GM12878 (cell line): ENCODE results near the gene CHST13. TPM values are rescaled to one million over a fixed set of nuclear protein-coding genes. Genes with fewer than 3 reads are reported as not detected.

Source experiments
- ATAC-seq: fragments of 200-7000 bp; cut with Tn5 transposase; 3 replicates; pipeline ENCODE4 v1.9.1; 2020; ENCODE audit warnings: mild to moderate bottlenecking, moderate library complexity
- BruUV-seq: library from RNA; stranded (reverse); fragments of 400-500 nt; replicated peaks from 2 replicates; lab custom pipeline; 2021; lab: Mats Ljungman, UMichigan
- CTCF ChIA-PET: fragments of 300-600 bp; sonication (Branson Sonifier 250); formaldehyde crosslinking; extraction: SDS; loops from one replicate; lab custom pipeline; 2021; ENCODE audit warnings: inconsistent platforms; lab: Yijun Ruan, JAX
- POLR2A ChIA-PET: fragments of 350-600 bp; formaldehyde crosslinking; extraction: SDS; loops from one replicate; lab custom pipeline; 2021; ENCODE audit warnings: inconsistent platforms; lab: Charles Lee
- RAD21 ChIA-PET: fragments of 300-600 bp; sonication (Branson Sonifier 250); formaldehyde crosslinking; loops from one replicate; lab custom pipeline; 2023; ENCODE audit warnings: antibody characterized with exemption; ENCODE audit not compliant: unreplicated experiment; lab: Charles Lee
- SMC1A ChIA-PET: fragments of 300-600 bp; sonication (Branson Sonifier 250); formaldehyde crosslinking; loops from one replicate; lab custom pipeline; 2023; ENCODE audit not compliant: unreplicated experiment, uncharacterized antibody; lab: Charles Lee
- DNase-seq: peaks from one replicate; pipeline ENCODE4 v3.0.0-alpha.2; 2011; ENCODE audit warnings: low read depth, low spot score
- FAIRE-seq: peaks from 3 replicates; lab custom pipeline; 2011; peaks lifted over from hg19 to GRCh38; lab: Jason Lieb, UNC
- H2AFZ ChIP-seq: 2 replicates; pipeline ENCODE4 v1.6.0; 2011; ENCODE audit warnings: low read depth, low read length, control low read depth; ENCODE audit not compliant: control insufficient read depth
- H3K27ac ChIP-seq: 2 replicates; pipeline ENCODE4 v1.5.1; 2011; ENCODE audit warnings: control low read depth; ENCODE audit not compliant: control insufficient read depth, insufficient read depth
- H3K27me3 ChIP-seq, 2 experiments: replicated peaks in 1 of 2; 2 replicates each; pipeline versions ENCODE4 v1.6.0 to v1.6.1; 2011; ENCODE audit warnings: low read length in 1 of 2; ENCODE audit not compliant: control insufficient read depth in 2 of 2, insufficient read depth in 2 of 2
- H3K36me3 ChIP-seq, 2 experiments: 2 replicates each; pipeline ENCODE4 v1.5.1; 2011; ENCODE audit warnings: low read length in 1 of 2; ENCODE audit not compliant: control insufficient read depth in 2 of 2, insufficient read depth in 2 of 2
- H3K4me1 ChIP-seq: 2 replicates; pipeline ENCODE4 v1.6.1; 2011; ENCODE audit warnings: mild to moderate bottlenecking, low read length, moderate library complexity, mixed read lengths; ENCODE audit not compliant: control insufficient read depth, insufficient read depth
- H3K4me2 ChIP-seq: 2 replicates; pipeline ENCODE4 v1.6.0; 2011; ENCODE audit warnings: control low read depth; ENCODE audit not compliant: control insufficient read depth, insufficient read depth
- H3K4me3 ChIP-seq: fragments of 200-600 bp; sonication (generic); 2 replicates; pipeline ENCODE4 v1.5.1; 2016
- H3K79me2 ChIP-seq: 2 replicates; pipeline ENCODE4 v1.6.0; 2011; ENCODE audit warnings: low read length; ENCODE audit not compliant: control insufficient read depth, insufficient read depth
- H3K9ac ChIP-seq: 2 replicates; pipeline ENCODE4 v1.8.0; 2011; ENCODE audit warnings: low read length, control low read depth, mixed read lengths; ENCODE audit not compliant: control insufficient read depth, insufficient read depth
- H3K9me3 ChIP-seq: replicated peaks from 3 replicates; pipeline ENCODE4 v1.5.1; 2011; ENCODE audit warnings: mild to moderate bottlenecking, low read length; ENCODE audit not compliant: control insufficient read depth, insufficient read depth
- H4K20me1 ChIP-seq: 2 replicates; pipeline ENCODE4 v1.6.0; 2011; ENCODE audit not compliant: control insufficient read depth, insufficient read depth
- CBX5 ChIP-seq: sonication (generic); IDR thresholded peaks from 2 replicates; pipeline ENCODE4 v1.6.1; 2016; ENCODE audit warnings: low read depth, moderate library complexity, mild to moderate bottlenecking, inconsistent platforms
- JUND ChIP-seq: IDR thresholded peaks from 2 replicates; pipeline ENCODE4 v1.6.1; 2012; ENCODE audit warnings: low read depth, mild to moderate bottlenecking, low read length, improper control_type of control experiment, moderate library complexity
- POLR2AphosphoS2 ChIP-seq: IDR thresholded peaks from 2 replicates; pipeline ENCODE4 v1.6.1; 2011; ENCODE audit warnings: low read depth, mild to moderate bottlenecking, low read length, improper control_type of control experiment, moderate library complexity
- SP1 ChIP-seq: IDR thresholded peaks from one replicate; pipeline ENCODE4 v1.6.1; 2011; ENCODE audit warnings: low read depth, low read length
- SUPT20H ChIP-seq: IDR thresholded peaks from 2 replicates; pipeline ENCODE4 v1.6.1; 2011; ENCODE audit warnings: low read depth, mild to moderate bottlenecking, low read length, moderate library complexity, borderline replicate concordance; ENCODE audit not compliant: control insufficient read depth
- ZNF274 ChIP-seq: IDR thresholded peaks from one replicate; pipeline ENCODE4 v1.8.0; 2011; ENCODE audit not compliant: insufficient read length, insufficient read depth
- WGBS: methylation state at CpG from one replicate; pipeline ENCODE4 v1.1.6; 2016; ENCODE audit warnings: low lambda C conversion rate; ENCODE audit not compliant: insufficient replicate concordance, insufficient coverage; ENCODE audit errors: missing lambda C conversion rate; 5-methylcytosine and 5-hydroxymethylcytosine counted together
- in situ Hi-C: fragments of 300-500 bp; cut with MboI; formaldehyde crosslinking; loops from 9 replicates; pipeline ENCODE4 v1.14.3; 2018; ENCODE audit warnings: mixed read lengths
- intact Hi-C: fragments of 100-400 bp; cut with micrococcal nuclease; formaldehyde crosslinking; loops from one replicate; pipeline ENCODE4 v1.14.2; 2022; ENCODE audit not compliant: unreplicated experiment
- polyA plus RNA-seq, 11 experiments: library from polyadenylated mRNA; depleted of rRNA in 4 of 11; unstranded in 6 of 11; stranded (reverse) in 5 of 11; fragments of >200 nt; fragmentation: Nextera tagmentation in 4 of 11; fragmentation: Illumina TruSeq in 1 of 11; extraction: Ambion mirVana in 4 of 11; extraction: Trizol in 1 of 11; gene quantifications; 1 replicate in 1 of 11; 2 replicates in 10 of 11; pipeline versions ENCODE4 v1.2.1 to v1.2.3, GENCODE V29; 2011 to 2016; ENCODE audit warnings: inconsistent platforms in 2 of 11, missing spikeins in 2 of 11, low read depth in 1 of 11
- total RNA-seq, 4 experiments: library from RNA; depleted of rRNA in 3 of 4; stranded (reverse); fragments of >200 nt in 3 of 4; fragmentation: Illumina TruSeq in 1 of 4; extraction: Trizol in 1 of 4; gene quantifications; 2 replicates each; pipeline versions ENCODE4 v1.2.1 to v1.2.3, GENCODE V29; 2013 to 2021
- TF ChIP-seq, protein P1 (sequence below): IDR thresholded peaks from 2 replicates; pipeline ENCODE4 v1.6.1; 2012; ENCODE audit warnings: improper control_type of control experiment, low read depth, low read length; ENCODE audit not compliant: insufficient replicate concordance
- TF ChIP-seq, protein P2 (sequence below): fragments of 450-650 bp; IDR thresholded peaks from 2 replicates; pipeline ENCODE4 v1.6.1; 2016; ENCODE audit warnings: mild to moderate bottlenecking, moderate library complexity, borderline replicate concordance

The CHST13 gene
- total and polyA plus RNA-seq, 10 of the 15 experiments (the other 5 are each of a cell fraction or from before 2014, with no cell fraction given), result not detected

DNA sequence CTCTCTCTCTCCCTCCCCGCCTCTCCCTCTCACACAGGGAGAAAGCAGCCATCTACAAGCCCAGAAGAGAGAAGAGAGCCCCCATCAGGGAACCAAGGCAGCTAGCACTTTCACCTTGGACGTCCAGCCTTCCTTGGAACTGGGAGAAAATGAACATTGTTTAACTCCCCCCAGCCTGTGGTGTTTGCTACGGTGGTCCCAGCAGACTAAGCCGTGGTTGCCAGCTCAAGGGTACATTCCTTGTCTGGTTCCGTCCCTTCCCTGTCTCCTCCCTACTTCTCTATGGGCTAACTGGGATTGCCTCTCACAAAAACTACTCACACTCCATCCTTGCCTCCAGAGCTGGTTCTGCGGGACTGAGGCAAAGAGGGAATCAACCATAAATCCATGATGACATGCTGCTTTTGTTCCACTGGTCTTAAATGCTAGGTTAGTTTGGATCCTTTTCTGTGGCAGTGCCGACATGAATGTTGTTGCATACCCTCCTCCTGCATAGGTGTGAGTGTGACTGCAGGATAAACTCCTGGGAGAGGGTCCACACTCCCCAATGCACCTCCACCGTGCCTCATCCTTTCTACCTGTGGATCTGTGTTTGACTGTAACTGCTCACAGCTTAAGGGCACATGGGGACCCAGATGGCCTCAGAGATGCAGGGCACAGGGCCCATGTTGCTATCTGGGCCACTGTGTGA, 22.7 kb downstream of the CHST13 start (continued):
- TF ChIP-seq, protein P1, sequence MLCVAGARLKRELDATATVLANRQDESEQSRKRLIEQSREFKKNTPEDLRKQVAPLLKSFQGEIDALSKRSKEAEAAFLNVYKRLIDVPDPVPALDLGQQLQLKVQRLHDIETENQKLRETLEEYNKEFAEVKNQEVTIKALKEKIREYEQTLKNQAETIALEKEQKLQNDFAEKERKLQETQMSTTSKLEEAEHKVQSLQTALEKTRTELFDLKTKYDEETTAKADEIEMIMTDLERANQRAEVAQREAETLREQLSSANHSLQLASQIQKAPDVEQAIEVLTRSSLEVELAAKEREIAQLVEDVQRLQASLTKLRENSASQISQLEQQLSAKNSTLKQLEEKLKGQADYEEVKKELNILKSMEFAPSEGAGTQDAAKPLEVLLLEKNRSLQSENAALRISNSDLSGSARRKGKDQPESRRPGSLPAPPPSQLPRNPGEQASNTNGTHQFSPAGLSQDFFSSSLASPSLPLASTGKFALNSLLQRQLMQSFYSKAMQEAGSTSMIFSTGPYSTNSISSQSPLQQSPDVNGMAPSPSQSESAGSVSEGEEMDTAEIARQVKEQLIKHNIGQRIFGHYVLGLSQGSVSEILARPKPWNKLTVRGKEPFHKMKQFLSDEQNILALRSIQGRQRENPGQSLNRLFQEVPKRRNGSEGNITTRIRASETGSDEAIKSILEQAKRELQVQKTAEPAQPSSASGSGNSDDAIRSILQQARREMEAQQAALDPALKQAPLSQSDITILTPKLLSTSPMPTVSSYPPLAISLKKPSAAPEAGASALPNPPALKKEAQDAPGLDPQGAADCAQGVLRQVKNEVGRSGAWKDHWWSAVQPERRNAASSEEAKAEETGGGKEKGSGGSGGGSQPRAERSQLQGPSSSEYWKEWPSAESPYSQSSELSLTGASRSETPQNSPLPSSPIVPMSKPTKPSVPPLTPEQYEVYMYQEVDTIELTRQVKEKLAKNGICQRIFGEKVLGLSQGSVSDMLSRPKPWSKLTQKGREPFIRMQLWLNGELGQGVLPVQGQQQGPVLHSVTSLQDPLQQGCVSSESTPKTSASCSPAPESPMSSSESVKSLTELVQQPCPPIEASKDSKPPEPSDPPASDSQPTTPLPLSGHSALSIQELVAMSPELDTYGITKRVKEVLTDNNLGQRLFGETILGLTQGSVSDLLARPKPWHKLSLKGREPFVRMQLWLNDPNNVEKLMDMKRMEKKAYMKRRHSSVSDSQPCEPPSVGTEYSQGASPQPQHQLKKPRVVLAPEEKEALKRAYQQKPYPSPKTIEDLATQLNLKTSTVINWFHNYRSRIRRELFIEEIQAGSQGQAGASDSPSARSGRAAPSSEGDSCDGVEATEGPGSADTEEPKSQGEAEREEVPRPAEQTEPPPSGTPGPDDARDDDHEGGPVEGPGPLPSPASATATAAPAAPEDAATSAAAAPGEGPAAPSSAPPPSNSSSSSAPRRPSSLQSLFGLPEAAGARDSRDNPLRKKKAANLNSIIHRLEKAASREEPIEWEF, result no peak
- no peak for TF ChIP-seq POLR2AphosphoS2

DNA sequence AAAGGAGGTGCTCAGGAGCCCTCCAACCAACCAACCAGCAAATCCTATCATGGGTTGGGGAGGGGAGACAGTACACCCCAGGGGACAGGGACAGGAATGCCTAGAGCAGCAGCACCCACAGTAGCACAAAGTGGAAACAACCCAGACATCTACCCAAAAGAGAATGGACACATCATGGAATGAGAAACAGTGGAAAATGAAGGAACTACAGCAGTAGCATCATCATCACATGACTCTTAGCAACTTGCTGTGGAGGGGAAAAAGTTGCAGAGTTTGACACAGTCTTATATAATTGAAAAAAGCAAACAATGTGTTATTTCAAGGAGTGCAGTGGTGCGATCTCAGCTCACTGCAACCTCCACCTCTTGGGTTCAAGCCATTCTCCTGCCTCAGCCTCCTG, 23.8 kb downstream of the CHST13 start:
- H2AFZ ChIP-seq, result no peak overlapping the region
- no TSS peak for BruUV-seq
- H3K36me3 ChIP-seq, result no peaks in the 10 kb centered on the region
- ChIA-PET POLR2A (no interaction called here), RAD21 (no interaction called here), CTCF (no interaction called here), SMC1A (no interaction called here)
- intact Hi-C loops (no loop called here), in situ Hi-C loops (no loop called here)
- H3K79me2 ChIP-seq, result no peaks in the 10 kb centered on the region
- H3K9me3 ChIP-seq, result no peaks in the 10 kb centered on the region
- ATAC-seq, result no peak
- H3K27ac ChIP-seq, result no peak overlapping the region
- peaks cover 3 to 10% of the 10 kb centered on the region in 2 experiments; a peak in 3 of 4 replicates for H3K27me3 ChIP-seq
- WGBS, result 0% methylated on average over 1 of the region's 1 CpG
- no peak overlapping the region for H3K9ac ChIP-seq
- H3K4me2 ChIP-seq, result no peak overlapping the region
- TF ChIP-seq JUND, result no peak
- TF ChIP-seq ZNF274, result no peak
- TF ChIP-seq SUPT20H, result no peak
- TF ChIP-seq CBX5, result no peak
- TF ChIP-seq, protein P2, sequence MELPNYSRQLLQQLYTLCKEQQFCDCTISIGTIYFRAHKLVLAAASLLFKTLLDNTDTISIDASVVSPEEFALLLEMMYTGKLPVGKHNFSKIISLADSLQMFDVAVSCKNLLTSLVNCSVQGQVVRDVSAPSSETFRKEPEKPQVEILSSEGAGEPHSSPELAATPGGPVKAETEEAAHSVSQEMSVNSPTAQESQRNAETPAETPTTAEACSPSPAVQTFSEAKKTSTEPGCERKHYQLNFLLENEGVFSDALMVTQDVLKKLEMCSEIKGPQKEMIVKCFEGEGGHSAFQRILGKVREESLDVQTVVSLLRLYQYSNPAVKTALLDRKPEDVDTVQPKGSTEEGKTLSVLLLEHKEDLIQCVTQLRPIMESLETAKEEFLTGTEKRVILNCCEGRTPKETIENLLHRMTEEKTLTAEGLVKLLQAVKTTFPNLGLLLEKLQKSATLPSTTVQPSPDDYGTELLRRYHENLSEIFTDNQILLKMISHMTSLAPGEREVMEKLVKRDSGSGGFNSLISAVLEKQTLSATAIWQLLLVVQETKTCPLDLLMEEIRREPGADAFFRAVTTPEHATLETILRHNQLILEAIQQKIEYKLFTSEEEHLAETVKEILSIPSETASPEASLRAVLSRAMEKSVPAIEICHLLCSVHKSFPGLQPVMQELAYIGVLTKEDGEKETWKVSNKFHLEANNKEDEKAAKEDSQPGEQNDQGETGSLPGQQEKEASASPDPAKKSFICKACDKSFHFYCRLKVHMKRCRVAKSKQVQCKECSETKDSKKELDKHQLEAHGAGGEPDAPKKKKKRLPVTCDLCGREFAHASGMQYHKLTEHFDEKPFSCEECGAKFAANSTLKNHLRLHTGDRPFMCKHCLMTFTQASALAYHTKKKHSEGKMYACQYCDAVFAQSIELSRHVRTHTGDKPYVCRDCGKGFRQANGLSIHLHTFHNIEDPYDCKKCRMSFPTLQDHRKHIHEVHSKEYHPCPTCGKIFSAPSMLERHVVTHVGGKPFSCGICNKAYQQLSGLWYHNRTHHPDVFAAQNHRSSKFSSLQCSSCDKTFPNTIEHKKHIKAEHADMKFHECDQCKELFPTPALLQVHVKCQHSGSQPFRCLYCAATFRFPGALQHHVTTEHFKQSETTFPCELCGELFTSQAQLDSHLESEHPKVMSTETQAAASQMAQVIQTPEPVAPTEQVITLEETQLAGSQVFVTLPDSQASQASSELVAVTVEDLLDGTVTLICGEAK, result no peak
- no peak for TF ChIP-seq SP1
- no peak for FAIRE-seq
- H3K4me3 ChIP-seq, result no peak overlapping the region
- H3K4me1 ChIP-seq, result no peaks in the 10 kb centered on the region
- no peaks in the 10 kb centered on the region for H4K20me1 ChIP-seq
- no peak for DNase-seq
